NOMO-1 treated with DMSO at 0.1 percent for 48 hours (cell line): Measurements from ENCODE around the gene METTL17.
"Not testable (repeated sequence)": the region's sequence is repeated elsewhere in the genome, so short reads cannot be mapped to it uniquely, and the experiment has no call there.

ENCODE experiments used
- DNase-seq: peaks from one replicate; lab custom pipeline; 2025; ENCODE audit not compliant: unreplicated experiment; lab: John Stamatoyannopoulos, UW

The METTL17 gene

DNA sequence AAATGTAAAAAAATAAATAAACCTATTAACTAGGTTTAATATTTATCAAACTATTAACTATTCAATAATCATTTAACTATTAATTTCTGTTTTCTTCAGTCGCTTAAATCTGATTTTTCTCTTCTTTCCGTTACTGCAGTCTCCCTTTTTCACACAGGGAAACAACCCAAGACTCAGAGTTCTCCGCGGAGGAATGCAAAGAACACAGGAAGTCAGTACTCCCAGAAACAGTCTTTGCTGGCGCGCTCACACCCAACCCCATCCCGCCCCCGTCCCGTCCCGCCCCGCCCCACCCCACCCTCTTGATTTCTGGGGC is 351 bp upstream of the METTL17 start:
- no peak for DNase-seq

DNA sequence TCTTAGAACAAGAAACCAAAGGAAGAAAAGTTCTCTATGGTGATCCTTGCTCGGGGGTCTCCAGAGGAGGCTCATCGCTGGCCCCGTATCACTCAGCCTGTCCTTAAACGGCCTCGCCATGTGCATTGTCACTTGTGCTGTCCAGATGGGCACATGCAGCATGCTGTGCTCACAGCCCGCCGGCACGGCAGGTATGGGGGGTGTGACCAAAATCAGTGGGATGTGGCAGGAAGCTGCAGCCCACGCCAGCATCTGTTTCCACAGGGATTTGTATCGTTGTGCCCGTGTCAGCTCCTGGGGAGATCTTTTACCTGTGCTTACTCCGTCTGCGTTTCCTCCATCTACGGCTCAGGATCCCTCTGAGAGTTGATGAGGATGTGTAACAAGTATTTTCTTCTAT is 6.7 kb downstream of the METTL17 start:
- DNase-seq: no peak

DNA sequence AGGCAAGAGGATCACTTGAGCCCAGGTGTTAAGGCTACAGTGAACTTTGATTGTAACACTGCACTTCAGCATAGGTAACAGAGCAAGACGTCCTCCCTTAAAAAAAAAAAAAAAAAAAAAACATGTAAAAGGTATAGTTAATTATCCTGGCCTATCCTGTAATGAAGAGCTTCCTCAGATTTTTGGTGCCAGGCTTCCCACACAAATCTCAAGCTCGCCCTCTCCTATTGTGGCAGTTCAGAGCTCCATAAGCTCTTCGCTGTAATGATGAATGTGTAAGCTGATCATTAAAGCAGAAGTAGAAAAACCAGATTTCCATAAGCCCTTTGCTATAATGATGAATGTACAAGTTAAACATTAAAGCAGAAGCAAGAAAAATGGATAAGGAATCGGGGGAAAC is 7.3 kb downstream of the METTL17 start:
- DNase-seq: no peak

DNA sequence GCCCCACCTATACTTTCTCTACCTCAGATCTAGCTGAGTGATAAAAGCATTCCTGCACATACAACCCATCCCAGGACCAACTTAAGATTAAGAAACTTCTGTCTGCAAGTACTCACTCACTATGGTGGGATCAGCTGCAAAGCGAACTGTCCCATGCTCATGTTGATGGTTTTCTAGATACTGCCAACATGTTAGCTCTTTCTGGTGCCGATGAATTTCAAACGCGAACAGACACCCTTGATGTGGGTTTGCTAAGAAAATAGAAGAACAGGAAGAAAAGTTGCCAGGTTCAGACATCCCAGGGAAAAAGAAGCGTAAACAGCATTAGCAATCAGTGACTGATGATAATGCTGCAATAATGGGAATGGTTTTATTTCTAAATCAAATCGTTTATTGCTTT is 7.8 kb downstream of the METTL17 start:
- no peak for DNase-seq

DNA sequence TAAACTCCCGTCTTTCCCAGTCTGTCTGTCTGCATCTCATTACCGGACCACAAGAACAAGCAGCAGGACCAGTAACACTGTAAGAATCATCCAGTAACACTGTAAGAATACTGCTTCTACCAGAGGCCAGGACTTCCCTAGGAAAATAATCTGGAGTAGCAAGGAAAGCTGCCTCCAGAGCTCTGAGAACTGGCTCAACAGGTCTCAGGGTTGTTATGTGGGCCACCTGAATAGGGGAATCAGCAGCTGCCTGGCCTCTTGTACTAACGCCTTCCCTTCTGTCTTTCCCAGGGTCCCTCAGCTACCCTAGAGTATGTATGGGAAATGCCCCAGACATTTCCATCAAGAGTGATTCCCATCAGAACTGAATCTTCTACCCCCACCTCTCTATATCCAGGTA is 8.4 kb downstream of the METTL17 start:
- no peak for DNase-seq

DNA sequence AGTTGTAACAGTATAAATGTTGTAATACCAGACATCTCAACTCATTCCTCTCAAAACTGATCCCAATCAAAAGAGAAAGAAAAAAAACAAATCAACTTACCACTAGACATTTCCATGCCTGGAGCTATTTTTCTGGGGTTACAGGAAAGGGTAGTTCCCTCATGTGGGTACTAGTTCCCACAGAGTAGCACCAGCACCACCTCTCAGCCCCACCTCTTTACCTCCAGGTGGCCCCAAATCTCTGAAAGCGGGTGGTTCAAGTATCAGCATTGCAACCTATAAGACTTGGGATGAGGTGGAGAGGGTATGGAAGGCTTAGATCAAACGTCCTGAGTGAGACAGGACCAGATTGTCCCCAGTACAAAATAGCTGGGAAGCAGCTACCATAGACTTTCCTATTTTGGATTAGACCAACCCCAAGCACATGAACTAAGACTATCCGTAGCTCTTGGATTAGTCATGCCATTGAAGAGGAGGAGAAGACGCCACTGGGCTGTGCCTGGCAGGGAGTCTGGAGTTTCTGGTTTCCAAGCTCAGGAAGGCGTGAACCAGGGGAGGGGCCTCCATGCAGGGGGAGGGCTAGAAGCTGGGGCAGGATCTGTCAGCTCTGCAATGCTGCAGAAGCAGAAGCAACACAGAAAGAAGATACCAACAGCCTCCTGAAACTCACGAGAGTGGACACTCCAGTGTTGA is 9.0 kb downstream of the METTL17 start, which contains the start of gene SLC39A2:
SLC39A2 (plus strand) TSS at position 620 of the 693 bp plus-strand sequence. CDS start 154 bp downstream, outside the sequence.
- no peak for DNase-seq

DNA sequence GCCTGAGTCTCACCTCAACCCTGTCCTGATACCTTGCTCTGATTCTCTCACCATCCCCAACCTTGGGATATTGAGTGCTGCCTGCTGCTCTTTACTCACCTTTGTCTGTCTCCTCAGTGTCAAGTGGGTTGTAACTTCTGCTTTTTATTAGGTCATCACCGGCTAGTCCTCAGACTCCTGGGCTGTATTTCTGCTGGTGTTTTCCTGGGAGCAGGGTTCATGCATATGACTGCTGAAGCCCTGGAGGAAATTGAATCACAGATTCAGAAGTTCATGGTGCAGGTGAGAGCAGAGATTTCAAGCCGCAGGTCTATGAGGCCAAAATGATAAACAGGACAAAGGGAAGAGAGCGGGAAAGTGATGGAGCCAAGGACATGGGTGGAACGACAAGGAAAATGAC is 9.8 kb downstream of the METTL17 start:
- DNase-seq: no peak

DNA sequence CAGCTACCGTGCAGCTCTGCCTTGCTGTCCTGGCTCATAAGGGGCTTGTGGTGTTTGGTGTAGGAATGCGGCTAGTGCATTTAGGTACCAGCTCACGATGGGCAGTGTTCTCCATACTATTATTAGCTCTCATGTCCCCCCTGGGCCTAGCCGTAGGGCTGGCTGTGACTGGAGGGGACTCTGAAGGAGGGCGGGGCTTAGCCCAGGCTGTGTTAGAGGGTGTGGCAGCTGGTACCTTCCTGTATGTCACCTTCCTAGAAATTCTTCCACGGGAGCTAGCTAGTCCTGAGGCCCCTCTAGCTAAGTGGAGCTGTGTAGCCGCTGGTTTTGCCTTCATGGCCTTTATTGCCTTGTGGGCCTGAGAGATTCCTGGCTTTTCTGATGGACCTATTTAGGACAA is 11.4 kb downstream of the METTL17 start:
- no peak for DNase-seq

DNA sequence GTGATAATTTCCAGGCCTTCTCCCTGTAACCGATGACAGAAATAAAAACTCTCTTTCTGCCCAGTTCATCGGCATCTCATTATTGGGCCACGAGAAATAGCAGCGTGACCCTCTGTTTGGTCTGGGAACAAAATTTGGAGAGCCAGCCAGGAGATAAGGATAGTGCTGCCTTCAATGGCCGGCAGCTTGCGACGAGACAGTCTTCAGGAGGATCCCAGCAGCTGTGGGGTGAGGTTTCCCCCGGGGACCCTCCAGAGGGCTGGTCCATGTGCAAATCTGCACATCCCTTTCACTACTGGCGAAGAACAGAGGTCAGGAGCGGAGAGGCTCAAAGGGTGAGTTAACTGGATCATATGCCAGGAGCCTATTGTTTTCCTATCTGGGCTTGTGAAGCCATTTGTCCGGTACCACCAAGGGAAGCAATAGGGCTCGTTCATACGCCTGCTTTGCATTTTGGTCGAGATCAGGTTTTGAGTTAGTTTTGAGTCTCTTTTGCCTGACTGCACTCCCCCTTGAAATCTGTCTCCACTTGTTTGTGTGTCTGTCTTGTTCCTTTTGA is 14.1 kb downstream of the METTL17 start:
- DNase-seq: no peak

DNA sequence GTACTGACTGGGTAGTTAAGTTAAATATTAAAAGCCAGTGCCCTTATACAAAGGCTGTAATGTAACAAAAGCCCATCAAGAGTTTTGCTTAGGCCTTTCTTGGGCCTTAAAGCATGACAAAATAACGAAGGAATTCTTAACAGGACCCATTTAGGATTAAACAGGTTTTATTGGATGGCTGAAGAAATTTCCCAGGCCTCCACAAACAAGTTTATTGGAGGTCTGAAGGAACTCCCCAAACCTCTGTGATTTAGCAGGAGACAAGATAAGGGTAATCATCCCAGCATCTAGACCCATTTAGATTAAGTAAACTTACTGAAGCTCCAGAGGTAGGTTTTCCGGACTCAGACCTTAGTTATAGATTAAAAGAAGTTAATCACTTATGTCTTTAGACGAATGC is 19.9 kb downstream of the METTL17 start:
- DNase-seq: not testable (repeated sequence)

DNA sequence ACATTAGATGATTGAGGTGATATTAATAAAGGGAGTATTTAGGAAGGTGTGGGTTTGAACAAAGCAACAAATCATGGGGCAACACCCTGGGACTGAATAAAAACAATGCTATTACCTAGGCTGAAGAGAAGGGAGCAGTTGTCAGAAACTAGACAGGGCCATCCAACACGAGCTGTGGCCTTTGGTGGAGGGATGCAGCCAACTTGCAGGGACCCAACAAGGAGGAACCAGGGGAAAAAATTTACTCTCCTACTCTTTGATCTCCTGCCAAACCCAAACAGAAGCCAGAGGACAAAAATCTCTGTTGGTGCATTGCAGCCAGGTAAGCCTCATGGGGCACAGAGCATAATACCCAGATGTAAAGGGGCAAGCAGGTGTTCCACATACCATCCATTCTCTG is 21.4 kb downstream of the METTL17 start:
- no peak for DNase-seq

DNA sequence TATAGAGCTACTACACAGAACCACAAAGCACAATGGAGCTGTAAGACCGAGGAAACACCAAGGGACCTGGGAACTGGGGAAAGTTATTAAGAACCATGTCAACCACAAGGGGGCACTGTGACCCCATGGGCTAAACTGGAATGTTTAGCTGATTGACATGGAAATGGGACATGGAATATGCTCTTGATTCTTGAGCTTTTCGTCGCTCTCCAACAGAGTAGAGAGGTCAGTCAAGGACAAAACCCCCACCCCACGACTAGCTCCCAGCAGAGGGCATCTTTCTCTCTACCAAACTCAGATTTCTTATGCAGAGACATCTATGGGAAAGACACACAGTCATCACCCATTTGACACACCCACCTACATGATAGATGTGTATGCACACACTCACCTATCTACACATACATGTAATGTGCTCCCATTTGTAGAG is 25.0 kb downstream of the METTL17 start:
- peak; percentile 62 for DNase-seq

DNA sequence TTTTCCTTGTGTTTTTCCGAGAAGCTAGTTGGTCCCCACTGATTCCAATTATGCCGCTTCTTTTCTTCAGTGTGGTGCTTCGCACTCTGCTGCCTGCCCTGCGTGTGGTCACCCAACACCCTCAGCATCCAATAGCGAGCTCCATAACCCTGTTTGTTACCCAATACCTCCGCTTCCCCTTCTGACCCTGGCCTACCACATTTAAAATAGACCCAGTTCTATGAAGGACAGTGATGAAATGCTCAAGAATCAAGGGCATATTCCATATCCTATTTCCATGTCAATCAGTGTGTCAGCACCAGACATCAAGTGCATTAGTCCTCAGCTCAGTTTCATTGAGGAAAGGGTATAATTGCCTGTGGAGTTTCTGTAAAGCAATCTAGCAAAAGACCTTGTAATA is 25.5 kb downstream of the METTL17 start:
- peak; percentile 82 for DNase-seq

DNA sequence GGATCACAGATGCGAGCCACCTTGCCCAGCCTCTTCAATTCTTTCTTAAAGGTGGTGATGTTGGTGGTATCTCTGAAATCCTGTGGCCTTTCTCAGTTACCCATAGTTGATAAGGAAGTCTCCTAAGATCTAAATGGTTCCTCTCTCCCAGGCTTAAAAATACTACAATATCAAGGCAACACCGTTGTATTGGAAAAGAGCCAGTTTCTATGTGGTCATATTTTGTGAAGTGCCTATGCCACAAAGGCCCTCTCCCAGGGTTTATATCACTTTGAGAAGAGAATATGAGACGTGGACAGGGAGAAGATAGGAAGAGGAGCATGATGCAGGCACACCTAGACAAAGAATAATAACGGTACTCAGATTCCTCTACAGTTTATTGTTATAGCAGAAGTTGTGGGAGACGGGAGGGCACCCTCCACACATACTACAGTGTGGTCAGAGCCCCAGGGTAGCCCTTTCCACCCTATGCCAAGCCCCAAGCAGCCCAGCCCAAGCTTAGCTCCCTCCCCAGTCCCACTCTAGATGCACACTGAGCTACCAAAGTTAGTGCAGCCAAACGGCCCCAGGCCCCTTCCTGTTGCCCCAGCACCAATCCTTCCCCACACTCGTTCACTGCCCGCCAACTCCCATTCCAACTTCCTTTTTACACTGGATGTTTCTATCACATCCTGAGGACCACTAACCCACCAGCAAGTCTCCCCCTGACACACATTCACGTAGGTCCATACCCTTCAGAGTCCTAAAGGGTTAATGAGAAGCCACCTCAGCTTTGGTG is 26.8 kb downstream of the METTL17 start:
- DNase-seq: no peak

DNA sequence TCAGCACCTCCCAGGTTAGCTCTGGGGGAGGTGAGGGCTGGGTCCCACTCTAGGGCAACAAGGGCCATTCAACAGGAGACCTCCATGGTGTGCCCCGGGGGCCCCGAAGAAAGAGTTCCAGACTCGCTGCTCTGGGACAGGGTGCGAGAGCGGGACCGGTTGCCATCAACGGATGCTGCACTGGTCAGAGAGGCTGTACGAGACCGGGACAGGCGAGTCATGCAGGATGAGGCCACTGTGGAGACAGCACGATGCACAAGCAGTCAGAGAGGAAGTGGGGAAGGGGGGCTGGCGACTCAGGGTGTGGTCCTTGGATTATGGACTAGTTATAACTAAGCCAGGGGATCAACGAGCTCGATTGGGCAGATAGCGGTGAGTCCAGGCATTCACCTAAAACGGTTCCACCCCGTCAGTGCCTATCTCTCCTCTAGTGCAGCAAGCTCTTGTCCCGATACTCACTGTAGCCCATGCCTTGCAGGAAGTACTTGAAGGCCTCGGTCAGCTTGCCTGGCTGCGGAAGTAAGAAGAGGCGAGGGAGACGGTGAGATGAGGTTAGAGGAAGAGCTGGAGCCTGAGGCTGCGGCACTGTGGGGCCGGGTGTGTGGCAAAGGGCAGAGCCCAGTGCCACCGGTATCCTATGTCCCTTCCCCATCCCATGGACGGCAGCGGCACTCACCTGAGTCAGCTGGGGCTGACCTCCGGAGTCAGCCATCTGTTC is 27.9 kb downstream of the METTL17 start:
- DNase-seq: peak; percentile 9

DNA sequence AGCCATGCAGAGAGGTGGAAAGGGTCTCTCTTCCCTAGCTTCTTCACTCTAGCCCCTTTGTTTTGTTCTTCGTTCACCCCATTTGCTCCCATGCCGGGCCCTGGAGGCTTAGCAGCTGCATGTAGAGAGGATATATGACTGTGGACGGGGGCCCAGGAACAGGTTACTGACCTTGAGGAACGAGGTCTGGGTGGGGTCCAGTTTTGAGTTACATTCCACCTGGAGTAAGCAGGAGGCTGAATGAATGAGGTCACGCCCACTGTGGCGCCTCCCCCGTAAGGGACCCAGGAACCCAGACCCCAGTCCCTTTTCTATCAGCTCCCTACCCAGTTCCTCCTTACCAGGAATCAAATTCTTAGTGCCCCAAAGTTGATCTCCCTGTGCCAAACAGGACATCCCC is 28.5 kb downstream of the METTL17 start:
- no peak for DNase-seq

DNA sequence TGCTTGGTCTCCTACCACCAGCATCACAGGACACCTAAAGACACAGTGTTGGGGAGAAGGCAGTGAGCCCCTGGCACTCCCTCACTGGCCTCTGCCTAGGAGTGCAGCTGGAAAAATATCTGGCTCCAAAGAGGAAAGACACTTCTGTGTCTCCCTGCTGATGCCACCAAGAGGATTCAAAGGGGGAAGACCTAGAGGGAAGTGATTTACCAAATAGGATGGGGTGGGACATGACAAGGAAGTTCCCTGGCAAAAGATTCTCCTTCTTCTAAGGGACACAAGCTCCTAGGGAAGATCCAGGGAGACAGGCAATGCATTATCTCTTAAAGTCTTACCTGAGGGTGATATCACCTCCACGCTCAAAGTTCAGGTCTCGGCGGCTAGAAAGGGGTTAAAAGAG is 29.0 kb downstream of the METTL17 start:
- no peak for DNase-seq

DNA sequence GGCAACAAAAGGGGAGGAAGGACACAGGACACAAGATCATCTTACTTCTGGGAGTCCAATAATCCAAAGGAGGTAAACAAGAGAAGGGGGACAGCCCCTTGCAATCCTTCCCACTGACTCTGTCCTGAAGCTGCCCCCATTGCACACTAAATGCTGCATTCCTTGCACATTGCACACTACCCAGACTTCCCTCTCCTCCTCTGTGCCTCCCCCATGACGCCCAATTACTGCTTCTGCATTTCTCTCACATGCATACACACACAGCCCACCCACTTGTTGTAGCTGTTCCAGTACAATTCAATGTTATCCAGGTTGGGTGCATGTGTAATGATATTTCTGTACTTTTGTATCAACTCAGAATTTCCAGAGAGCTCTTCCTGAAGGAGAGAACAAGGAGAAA is 29.6 kb downstream of the METTL17 start:
- no peak for DNase-seq

DNA sequence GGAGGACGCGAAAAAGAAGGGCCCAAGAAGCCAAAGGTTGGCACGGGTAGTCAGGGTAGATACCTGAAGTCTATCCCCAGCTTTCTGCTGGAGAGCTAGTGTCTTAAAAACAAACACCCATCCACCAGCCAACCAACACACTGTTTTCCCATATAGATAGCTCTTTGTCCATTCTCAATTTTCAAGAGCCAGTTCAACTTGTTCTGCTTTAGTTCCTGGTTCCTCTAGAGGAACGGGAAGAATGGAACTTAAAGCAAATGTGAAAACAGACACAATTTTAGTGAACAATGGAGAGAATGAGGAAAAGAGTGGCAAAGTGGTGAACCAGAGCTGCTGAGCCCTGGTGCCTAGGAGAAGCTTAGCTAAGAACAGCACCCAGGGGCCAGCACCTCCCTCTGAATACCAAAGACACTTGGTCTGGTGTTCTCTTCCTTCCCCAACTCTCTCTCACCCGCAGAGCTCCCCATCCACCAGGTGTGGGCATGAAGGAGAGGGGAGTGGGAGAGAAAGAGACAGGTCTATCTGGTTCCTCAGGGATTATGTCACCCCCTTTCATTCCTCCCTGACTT is 31.3 kb downstream of the METTL17 start:
- DNase-seq: no peak

DNA sequence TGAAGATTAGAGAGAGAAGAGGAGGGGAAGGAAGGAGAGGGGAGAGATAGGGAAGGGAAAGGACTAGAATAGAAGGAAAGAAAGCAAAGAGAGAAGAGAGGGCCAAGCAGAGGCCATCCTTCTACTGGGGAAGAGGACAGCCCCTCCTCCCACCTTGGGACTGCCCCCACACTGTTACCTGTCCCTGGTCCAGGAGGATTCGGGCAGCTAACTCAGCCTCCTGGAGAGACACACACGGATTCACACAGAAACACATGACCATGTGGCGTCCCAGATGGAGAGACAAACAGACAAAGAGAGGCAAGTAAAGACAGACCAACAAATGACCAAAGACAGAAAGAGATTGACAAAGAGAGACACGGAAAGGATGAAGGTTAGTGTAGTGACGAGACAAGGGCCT is 32.9 kb downstream of the METTL17 start:
- no peak for DNase-seq

DNA sequence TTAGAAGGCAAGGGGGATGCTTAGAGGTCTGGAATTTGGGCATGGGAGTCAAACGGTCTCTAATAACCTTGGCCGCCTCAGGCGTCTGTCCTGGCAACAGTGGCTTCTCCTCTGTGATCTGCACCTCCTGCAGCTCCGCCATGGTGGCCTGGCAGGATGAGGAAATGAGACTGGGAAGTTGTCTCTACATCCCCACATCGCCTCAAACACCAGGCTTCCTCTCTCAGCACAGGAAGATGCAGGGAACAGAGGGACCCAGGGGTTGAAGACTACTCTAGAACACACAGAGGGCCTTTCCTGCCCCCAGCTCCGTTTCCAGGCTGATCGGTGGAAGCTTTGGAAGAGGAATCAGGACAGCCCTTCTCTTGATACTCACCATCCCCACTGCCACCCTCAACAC is 33.4 kb downstream of the METTL17 start:
- no peak for DNase-seq
